ENCODE results near the gene MEIG1.
"Not testable (repeated sequence)": the region's sequence is repeated elsewhere in the genome, so short reads cannot be mapped to it uniquely, and the experiment has no call there.

The MEIG1 gene

GRCh38 chr10:14942147-14942949 is 16.8 kb upstream of the MEIG1 start:
- Mint-ChIP-seq H3K27ac (peak overlapping the region; percentile 44 to 68), H3K36me3 (ENCODE audit: insufficient read depth) (peaks cover 64% of the 10 kb centered on the region), H3K4me1 (ENCODE audit: low read depth in 2 of 2) (peaks cover 11 to 12% of the 10 kb centered on the region in 2 donors)
- ATAC-seq (replicated peaks); H3K9me3 Mint-ChIP-seq; DNase-seq; H3K4me3 Mint-ChIP-seq; H3K27me3 Mint-ChIP-seq: not testable (repeated sequence)

DNA sequence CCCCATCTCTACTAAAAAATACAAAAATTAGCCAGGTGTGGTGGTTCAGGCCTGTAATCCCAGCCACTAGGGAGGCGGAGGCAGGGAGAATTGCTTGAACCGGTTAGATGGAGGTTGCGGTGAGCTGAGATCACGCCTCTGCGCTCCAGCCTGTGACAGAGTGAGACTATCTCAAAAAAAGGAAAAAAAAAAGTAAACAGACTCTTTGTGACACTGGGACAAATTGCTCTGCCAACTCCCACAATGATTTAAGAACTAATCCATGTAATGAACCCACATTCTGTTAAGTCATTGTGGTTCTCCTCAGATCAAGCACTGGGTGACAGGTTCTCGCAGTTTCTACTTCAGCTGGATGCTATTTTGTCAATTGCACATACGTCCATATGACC is 16.2 kb upstream of the MEIG1 start:
- Mint-ChIP-seq H3K4me1 (ENCODE audit: low read depth in 2 of 2) (peaks cover 11 to 12% of the 10 kb centered on the region in 2 donors), H3K36me3 (ENCODE audit: insufficient read depth) (peaks cover 65% of the 10 kb centered on the region), H3K27ac (peak overlapping the region; percentile 60 to 68)
- H3K4me3 Mint-ChIP-seq; H3K27me3 Mint-ChIP-seq; DNase-seq; H3K9me3 Mint-ChIP-seq; ATAC-seq (replicated peaks): not testable (repeated sequence)

DNA sequence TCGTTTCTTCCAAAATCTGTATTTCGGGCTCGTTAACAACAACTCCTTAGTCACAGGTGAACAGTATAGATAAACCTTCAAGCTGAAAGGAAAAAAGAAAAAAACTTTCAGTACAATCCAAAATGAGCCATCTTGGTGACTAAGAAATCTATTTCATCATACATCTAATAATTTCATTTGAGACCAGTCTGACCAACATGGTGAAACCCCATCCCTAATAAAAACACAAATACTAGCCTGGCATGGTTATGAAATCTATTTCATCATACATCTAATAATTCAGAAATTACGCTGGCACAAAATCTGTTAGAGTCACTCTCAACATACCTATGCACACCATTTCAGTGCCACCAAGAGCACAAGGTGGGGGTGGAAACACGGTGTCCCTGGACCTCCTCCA is 14.1 kb upstream of the MEIG1 start:
- H3K9me3 Mint-ChIP-seq = no peaks in the 10 kb centered on the region
- DNase-seq = no peak
- peaks cover 12 to 14% of the 10 kb centered on the region in 2 donors for H3K4me1 Mint-ChIP-seq (ENCODE audit: low read depth in 2 of 2)
- no peak for ATAC-seq (replicated peaks)
- H3K27ac Mint-ChIP-seq = no peak overlapping the region
- peaks cover 61% of the 10 kb centered on the region for H3K36me3 Mint-ChIP-seq (ENCODE audit: insufficient read depth)
- H3K4me3 Mint-ChIP-seq = no peak overlapping the region
- no peaks in the 10 kb centered on the region for H3K27me3 Mint-ChIP-seq

DNA sequence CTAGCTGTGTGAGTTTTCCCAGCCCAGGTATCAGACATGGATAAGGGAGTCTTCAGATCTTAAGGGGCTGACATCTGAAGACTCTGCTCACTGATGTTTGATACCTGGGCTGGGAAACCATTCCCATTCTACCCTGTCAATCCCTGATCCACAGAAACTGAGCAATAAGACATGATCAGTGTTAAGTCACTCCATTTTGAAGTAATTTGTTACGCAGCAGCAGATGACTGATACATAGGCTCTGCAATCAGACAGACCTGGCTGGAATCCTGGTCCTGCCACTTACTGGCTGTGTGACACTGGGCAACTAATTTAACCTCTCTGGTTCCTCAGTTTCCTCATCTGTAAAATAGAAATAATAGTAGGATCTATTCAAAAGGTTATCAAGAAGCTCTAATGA is 11.9 kb upstream of the MEIG1 start:
- peaks cover 20 to 25% of the 10 kb centered on the region in 2 donors for H3K4me1 Mint-ChIP-seq (ENCODE audit: low read depth in 2 of 2)
- no peaks in the 10 kb centered on the region for H3K9me3 Mint-ChIP-seq
- H3K27ac Mint-ChIP-seq = no peak overlapping the region
- ATAC-seq (replicated peaks) (no peak), DNase-seq (no peak)
- H3K27me3 Mint-ChIP-seq = no peaks in the 10 kb centered on the region
- peaks cover 52% of the 10 kb centered on the region for H3K36me3 Mint-ChIP-seq (ENCODE audit: insufficient read depth)
- no peak overlapping the region for H3K4me3 Mint-ChIP-seq

- H3K9me3 Mint-ChIP-seq = no peaks in the 10 kb centered on the region
- peaks cover 50% of the 10 kb centered on the region for H3K36me3 Mint-ChIP-seq (ENCODE audit: insufficient read depth)
- H3K4me3 Mint-ChIP-seq = no peak overlapping the region
- peak overlapping the region in 1 of 2 donors; percentile 10 for H3K27ac Mint-ChIP-seq
- DNase-seq (no peak), ATAC-seq (replicated peaks) (no peak)
- H3K4me1 Mint-ChIP-seq (ENCODE audit: low read depth in 2 of 2) = peaks cover 25 to 35% of the 10 kb centered on the region in 2 donors
- no peaks in the 10 kb centered on the region for H3K27me3 Mint-ChIP-seq
These were observed 9.9 kb upstream of the MEIG1 start for GRCh38 chr10:14949291-14949690.

- no peak for ATAC-seq (replicated peaks)
- Mint-ChIP-seq H3K9me3 (no peaks in the 10 kb centered on the region), H3K27ac (peak overlapping the region; percentile 95 to 96), H3K36me3 (ENCODE audit: insufficient read depth) (peaks cover 22% of the 10 kb centered on the region), H3K4me1 (ENCODE audit: low read depth in 2 of 2) (peaks cover 28 to 40% of the 10 kb centered on the region in 2 donors), H3K27me3 (no peaks in the 10 kb centered on the region), H3K4me3 (peak overlapping the region; percentile 92 to 95)
- no peak for DNase-seq
These were observed 6.3 kb upstream of the MEIG1 start for GRCh38 chr10:14952851-14953423.

- Mint-ChIP-seq H3K4me1 (ENCODE audit: low read depth in 2 of 2) (peaks cover 30 to 40% of the 10 kb centered on the region in 2 donors), H3K4me3 (peak overlapping the region; percentile 92 to 95), H3K36me3 (ENCODE audit: insufficient read depth) (peaks cover 17% of the 10 kb centered on the region), H3K27me3 (no peaks in the 10 kb centered on the region), H3K9me3 (no peaks in the 10 kb centered on the region), H3K27ac (peak overlapping the region; percentile 95 to 96)
- DNase-seq (no peak), ATAC-seq (replicated peaks) (peak; percentile 49)
These were observed 5.7 kb upstream of the MEIG1 start for GRCh38 chr10:14953424-14954000.

DNA sequence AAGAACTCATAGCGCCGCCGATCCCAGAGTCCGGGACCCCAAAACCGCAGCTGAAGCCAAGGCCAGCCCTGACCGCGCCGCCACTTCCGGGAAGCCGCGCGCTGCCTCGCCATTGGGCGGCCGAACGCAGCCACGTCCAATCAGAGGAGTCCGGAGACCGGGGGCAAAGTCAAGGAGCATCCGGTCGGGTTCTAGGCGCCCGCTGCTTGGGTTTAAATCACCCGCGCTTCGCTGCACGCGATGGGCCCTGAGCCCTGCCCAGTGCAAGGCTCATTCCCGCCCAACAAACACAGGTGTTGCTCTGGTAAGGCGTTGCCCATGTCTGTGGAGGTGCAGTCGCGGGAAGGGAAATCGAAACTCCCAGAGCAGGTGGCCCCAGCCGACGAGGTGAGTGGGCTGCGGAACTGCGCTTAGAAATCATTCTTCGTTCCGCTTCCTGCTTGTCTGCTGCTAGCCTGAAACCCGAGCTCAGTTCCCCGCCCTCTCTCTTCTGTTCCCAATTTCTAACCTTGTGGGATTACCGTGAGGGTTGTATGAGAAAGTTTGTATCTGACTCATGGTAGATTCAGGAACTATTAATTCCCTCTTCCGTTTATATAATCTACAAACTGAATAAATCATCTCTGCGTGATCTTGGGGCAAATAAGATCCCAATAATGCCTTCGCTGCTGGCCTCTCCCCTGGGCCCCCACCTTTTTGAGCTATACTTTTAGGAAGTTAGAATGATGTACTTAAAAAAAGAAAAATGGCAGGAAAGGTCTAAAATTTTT is 5.0 kb upstream of the MEIG1 start, which contains the start of gene DCLRE1C:
Gene DCLRE1C, minus strand, starts transcription at position 96 of the 770 bp plus-strand sequence. Its CDS starts 86 bp downstream, at position 10.
- Mint-ChIP-seq H3K4me3 (peak within 1 kb of the TSS; percentile 92 to 95), H3K4me1 (ENCODE audit: low read depth in 2 of 2) (peaks cover 34 to 40% of the 10 kb centered on the region in 2 donors), H3K36me3 (ENCODE audit: insufficient read depth) (peaks cover 21% of the 10 kb centered on the region), H3K27me3 (no peaks in the 10 kb centered on the region), H3K9me3 (no peaks in the 10 kb centered on the region), H3K27ac (peak within 1 kb of the TSS; percentile 95 to 96)
- peak; percentile 91 for ATAC-seq (replicated peaks)
- peak; percentile 78 to 80 (median 79) for DNase-seq

GRCh38 chr10:14954934-14955333 is 4.3 kb upstream of the MEIG1 start:
- H3K9me3 Mint-ChIP-seq = no peaks in the 10 kb centered on the region
- H3K36me3 Mint-ChIP-seq (ENCODE audit: insufficient read depth) = peaks cover 25% of the 10 kb centered on the region
- peak overlapping the region; percentile 95 to 96 for H3K27ac Mint-ChIP-seq
- ATAC-seq (replicated peaks) = no peak
- DNase-seq = no peak
- H3K4me3 Mint-ChIP-seq = peak overlapping the region; percentile 92 to 95
- peaks cover 34 to 36% of the 10 kb centered on the region in 2 donors for H3K4me1 Mint-ChIP-seq (ENCODE audit: low read depth in 2 of 2)
- no peaks in the 10 kb centered on the region for H3K27me3 Mint-ChIP-seq

DNA sequence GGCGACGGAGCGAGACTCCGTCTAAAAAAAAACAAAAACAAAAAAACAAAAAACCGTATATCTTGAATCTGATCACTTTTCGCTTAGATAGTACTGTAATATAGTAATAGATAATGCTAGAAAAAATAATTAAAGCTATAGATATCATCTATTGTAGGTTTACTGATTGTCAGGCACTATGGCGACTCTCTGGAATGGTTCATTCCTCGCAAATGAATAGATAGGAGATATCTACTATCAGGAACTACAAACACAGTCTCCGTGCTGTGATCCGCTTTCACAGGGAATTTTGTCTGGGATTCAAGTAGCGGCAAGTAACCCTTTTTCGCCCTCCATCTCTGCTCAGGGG is 342 bp upstream of the MEIG1 start:
- Mint-ChIP-seq H3K4me3 (peak overlapping the region; percentile 98 to 99), H3K36me3 (ENCODE audit: insufficient read depth) (peaks cover 20% of the 10 kb centered on the region), H3K4me1 (ENCODE audit: low read depth in 2 of 2) (peaks cover 10 to 15% of the 10 kb centered on the region in 2 donors), H3K9me3 (no peaks in the 10 kb centered on the region), H3K27me3 (no peaks in the 10 kb centered on the region), H3K27ac (peak overlapping the region; percentile 96 to 97)
- ATAC-seq (replicated peaks) = no peak
- DNase-seq = no peak

- Mint-ChIP-seq H3K9me3 (no peaks in the 10 kb centered on the region), H3K27me3 (no peaks in the 10 kb centered on the region), H3K4me3 (no peak overlapping the region), H3K27ac (no peak overlapping the region), H3K4me1 (ENCODE audit: low read depth in 2 of 2) (peaks cover 0 to 2% of the 10 kb centered on the region in 2 donors), H3K36me3 (ENCODE audit: insufficient read depth) (no peaks in the 10 kb centered on the region)
- DNase-seq (no peak), ATAC-seq (replicated peaks) (no peak)
These were observed 8.7 kb downstream of the MEIG1 start for GRCh38 chr10:14967897-14968296.

- ATAC-seq (replicated peaks) = no peak
- peaks cover 7% of the 10 kb centered on the region in 2 donors for H3K4me1 Mint-ChIP-seq (ENCODE audit: low read depth in 2 of 2)
- no peak overlapping the region for H3K4me3 Mint-ChIP-seq
- DNase-seq = peak in 2 of 3 experiments; percentile 20 to 27
- H3K36me3 Mint-ChIP-seq (ENCODE audit: insufficient read depth) = no peaks in the 10 kb centered on the region
- H3K27me3 Mint-ChIP-seq = peaks cover 12 to 26% of the 10 kb centered on the region in 2 donors
- H3K9me3 Mint-ChIP-seq = no peaks in the 10 kb centered on the region
- no peak overlapping the region for H3K27ac Mint-ChIP-seq
These were observed 12.8 kb downstream of the MEIG1 start for GRCh38 chr10:14971867-14972448.

Measured in effector memory CD8-positive, alpha-beta T cell (primary cell).